NCI-H82 (cell line): Measurements from ENCODE around the gene FGD2.

Experiments used
- DNase-seq: peaks from one replicate; lab custom pipeline; 2025; lab: John Stamatoyannopoulos, UW

FGD2 gene

GRCh38 chr6:36971921-36972673 lies 33.4 kb upstream of the FGD2 start:
- no peak for DNase-seq

GRCh38 chr6:36973190-36973589 lies 32.3 kb upstream of the FGD2 start:
- no peak for DNase-seq

- DNase-seq = no peak
Observed at GRCh38 chr6:36973647-36974046, 31.8 kb upstream of the FGD2 start.

GRCh38 chr6:36975231-36976006 lies 30.0 kb upstream of the FGD2 start:
- DNase-seq = no peak

- no peak for DNase-seq
Observed at GRCh38 chr6:36976007-36976264, 29.5 kb upstream of the FGD2 start.

DNA sequence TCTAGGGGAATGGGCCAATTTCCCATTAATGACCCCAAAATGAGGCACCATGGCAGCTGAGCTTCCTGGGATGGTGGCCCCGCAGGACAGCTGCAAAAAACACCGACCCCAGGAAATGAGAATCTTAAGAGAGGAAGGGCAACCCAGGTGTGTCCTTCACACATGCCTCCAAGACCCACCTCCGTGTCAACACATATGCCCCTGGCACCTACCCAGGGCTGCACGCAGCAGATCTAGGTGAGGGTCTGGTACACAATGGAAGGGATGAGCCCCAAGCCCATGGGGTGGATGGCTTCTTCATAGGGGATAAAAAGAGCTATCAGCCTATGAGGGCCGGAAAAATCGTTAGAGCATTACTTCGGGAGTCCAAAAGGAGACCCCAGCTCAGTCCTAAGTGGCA lies 28.9 kb upstream of the FGD2 start:
- DNase-seq = no peak

DNA sequence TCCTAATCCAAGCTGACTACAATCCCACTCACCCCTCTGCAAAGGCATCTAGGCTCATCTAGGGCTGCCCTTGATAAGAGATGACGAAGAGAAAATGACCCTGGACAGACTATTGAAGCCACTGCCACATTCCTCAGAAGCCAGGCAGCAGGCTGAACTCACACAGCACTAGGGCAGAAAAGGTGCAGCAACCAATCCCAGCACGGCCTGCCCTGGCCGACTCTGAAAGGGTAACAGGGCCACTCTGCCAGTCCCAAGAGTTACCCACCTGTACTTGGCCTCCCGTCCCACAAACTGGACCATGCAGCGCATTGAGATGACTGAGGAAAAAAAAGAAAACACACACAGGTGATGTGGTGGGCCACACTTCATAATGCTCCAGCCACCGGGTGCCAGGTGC lies 28.5 kb upstream of the FGD2 start:
- DNase-seq = no peak

- peak; percentile 46 for DNase-seq
Observed at GRCh38 chr6:36977470-36977941, 27.9 kb upstream of the FGD2 start.

- no peak for DNase-seq
Observed at GRCh38 chr6:36978421-36979346, 26.8 kb upstream of the FGD2 start.

- DNase-seq = no peak
Observed at GRCh38 chr6:36979347-36979742, 26.1 kb upstream of the FGD2 start.

GRCh38 chr6:36980129-36980528 lies 25.3 kb upstream of the FGD2 start:
- DNase-seq = no peak

- no peak for DNase-seq
Observed at GRCh38 chr6:36980876-36981619, 24.4 kb upstream of the FGD2 start.

- DNase-seq = no peak
Observed at GRCh38 chr6:36983538-36983937, 21.9 kb upstream of the FGD2 start.

DNA sequence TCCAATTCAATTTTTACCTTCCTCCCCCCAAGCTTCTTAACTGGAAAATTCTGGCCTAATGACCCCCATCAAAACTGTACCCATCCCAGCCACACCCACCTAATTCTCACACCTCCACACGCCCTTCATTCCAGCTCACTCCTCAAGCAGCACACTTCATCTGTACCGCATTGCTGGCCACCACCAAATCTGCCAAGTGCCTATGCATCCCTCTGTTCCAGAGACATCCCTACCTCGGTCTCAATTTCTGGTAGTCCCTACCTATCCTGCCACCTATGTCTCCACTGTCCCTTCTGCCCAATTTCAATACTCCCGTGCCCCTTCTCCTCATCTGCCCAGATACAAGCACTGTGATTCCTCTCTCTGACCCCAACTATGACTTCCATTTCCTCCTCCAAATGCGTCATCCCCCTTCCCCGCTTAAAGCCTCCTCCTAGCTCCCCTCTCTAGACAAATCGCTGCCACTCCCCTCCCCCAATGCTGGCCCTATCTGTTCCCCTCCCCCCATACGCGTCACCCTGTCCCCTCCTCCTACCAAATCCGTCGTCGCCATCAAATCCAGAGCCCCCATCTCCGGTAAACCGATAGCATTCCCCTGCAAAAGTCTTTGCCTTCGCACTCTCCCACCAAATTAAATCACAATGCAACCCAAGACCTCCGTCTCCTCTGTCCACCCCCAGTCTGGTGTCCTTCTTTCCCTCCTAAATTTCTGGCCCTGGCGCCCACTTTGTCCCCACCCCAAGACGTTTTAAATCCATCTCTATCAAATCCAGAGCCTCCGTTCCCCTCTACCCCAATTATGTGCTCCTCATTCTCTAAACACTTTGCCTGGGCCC lies 20.7 kb upstream of the FGD2 start:
- DNase-seq = peak; percentile 86

- peak; percentile 51 for DNase-seq
Observed at GRCh38 chr6:36985417-36985807, 20.0 kb upstream of the FGD2 start.

DNA sequence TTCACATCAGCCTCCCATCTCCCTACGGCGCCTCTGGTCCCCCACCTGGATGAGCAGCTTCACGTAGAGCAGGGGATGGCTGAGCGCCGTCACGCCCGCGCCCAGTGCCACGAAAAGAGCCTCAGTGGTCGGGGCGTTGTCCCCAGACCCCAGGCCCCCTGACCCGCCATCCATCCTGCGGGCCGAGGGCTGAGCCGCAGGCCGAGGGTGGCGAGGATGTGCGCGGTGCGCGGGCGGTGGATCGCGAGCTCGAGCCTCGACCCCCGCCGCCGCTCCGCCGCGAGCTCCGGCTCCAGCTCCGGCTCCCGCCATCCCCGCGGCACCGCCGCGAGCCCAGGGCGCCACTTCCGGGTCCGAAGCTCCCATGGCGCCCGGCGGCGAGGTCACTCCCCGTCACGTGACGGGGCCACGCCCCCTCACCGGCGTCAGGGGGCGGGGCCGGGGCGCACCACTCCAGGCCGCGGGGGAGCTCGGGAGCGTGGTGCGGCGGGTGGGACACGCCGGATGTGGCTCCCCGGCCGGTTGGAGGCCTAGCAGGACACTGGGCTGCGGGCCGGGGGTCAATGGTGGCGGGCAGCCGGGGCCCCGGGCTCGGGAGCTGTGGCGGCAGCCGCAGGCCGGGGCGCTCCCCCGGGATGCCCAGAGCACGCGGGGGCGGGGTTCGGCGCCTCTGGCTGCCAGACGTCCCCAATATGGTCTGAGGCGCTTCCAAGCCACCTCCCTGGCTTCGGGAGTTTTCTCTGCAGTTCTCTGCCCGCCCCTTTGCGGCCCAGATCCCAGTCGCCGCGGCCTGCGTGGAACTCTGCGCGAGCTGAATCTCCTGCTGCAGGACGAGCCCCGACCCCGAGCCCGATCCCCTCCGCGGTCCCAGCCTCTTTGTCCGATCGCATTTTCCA lies 19.4 kb upstream of the FGD2 start, which contains the start of gene MTCH1:
Gene MTCH1, minus strand, starts transcription at position 389 of the 896 bp plus-strand sequence. Its CDS starts 23 bp downstream, at position 366.
- peak; percentile 93 for DNase-seq

DNA sequence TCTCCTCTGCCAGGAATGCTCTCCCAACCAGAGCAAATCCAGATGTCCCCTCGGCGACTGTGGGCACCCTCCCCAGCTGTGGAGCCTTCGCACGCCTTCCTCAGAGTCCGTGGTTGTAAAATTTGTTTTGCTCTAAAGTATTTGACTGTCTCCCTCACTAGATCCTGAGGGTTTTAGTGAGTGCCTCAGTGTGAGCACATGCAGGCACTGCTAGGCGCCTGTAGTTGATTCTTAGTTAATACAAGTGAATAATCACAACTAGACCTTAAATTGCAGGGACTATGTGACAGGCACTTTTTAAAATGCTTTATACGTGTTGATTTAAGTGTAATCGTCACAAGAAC lies 18.8 kb upstream of the FGD2 start:
- DNase-seq = no peak

- DNase-seq = peak; percentile 57
Observed at GRCh38 chr6:36989264-36989663, 16.2 kb upstream of the FGD2 start.

- peak; percentile 51 for DNase-seq
Observed at GRCh38 chr6:36990401-36990800, 15.1 kb upstream of the FGD2 start.
